T-cell (primary cell): Measurements from ENCODE around the gene ARGLU1. TPM values are rescaled to one million over a fixed set of nuclear protein-coding genes. Genes with fewer than 3 reads are reported as not detected.

Experiments
- ATAC-seq, 4 experiments: fragments of 200-7000 bp in 3 of 4; fragments of 150-1000 bp in 1 of 4; cut with Tn5 transposase; replicated peaks in 1 of 4; 1 replicate in 3 of 4; 2 replicates in 1 of 4; pipeline ENCODE4 v1.10.0; 2021; ENCODE audit warnings: moderate library complexity in 3 of 4, mild to moderate bottlenecking in 2 of 4, moderate number of reproducible peaks in 1 of 4
- CTCF ChIA-PET, 2 donors: fragments of 300-600 bp; sonication (Branson Sonifier 250); formaldehyde crosslinking; loops; one replicate each; lab custom pipeline; 2022; ENCODE audit warnings: antibody characterized with exemption in 2 of 2; lab: Charles Lee
- POLR2A ChIA-PET, 2 donors: fragments of 300-600 bp; sonication (Branson Sonifier 250); formaldehyde crosslinking; loops; one replicate each; lab custom pipeline; 2022; ENCODE audit warnings: antibody characterized with exemption in 2 of 2; lab: Charles Lee
- DNase-seq, 35 experiments: peaks; one replicate each; pipeline versions ENCODE4 v3.0.0 to v3.0.0-alpha.2; 2013 to 2023
- H3K27ac ChIP-seq: one replicate; pipeline ENCODE4 v1.5.1; 2013; ENCODE audit warnings: low read length
- H3K27me3 ChIP-seq, 2 experiments: replicated peaks in 1 of 2; 1 replicate in 1 of 2; 2 replicates in 1 of 2; pipeline versions ENCODE4 v1.6.1 to v1.7.0; 2013; ENCODE audit warnings: low read length in 1 of 2, mixed read lengths in 1 of 2; ENCODE audit not compliant: control insufficient read depth in 2 of 2, insufficient read depth in 2 of 2; ENCODE audit errors: extremely low read depth in 1 of 2
- H3K36me3 ChIP-seq, 2 donors: 1 replicate in 1 of 2; 2 replicates in 1 of 2; pipeline versions ENCODE4 v1.6.1 to v1.7.0; 2013; ENCODE audit warnings: low read length in 1 of 2; ENCODE audit not compliant: control insufficient read depth in 2 of 2, insufficient read depth in 1 of 2; ENCODE audit errors: extremely low read depth in 1 of 2
- H3K4me1 ChIP-seq, 2 experiments: 1 replicate in 1 of 2; 2 replicates in 1 of 2; pipeline versions ENCODE4 v1.6.1 to v1.7.0; 2013; ENCODE audit warnings: low read length in 2 of 2, mixed read lengths in 1 of 2; ENCODE audit not compliant: insufficient read depth in 2 of 2, control insufficient read depth in 1 of 2; ENCODE audit errors: extremely low read depth in 1 of 2
- H3K4me3 ChIP-seq, 2 donors: 1 replicate in 1 of 2; 2 replicates in 1 of 2; pipeline versions ENCODE4 v1.5.1 to v1.7.0; 2013; ENCODE audit warnings: mild to moderate bottlenecking in 2 of 2, low read length in 1 of 2, moderate library complexity in 1 of 2; ENCODE audit not compliant: control insufficient read depth in 1 of 2; ENCODE audit errors: extremely low read depth in 1 of 2
- H3K9me3 ChIP-seq: 2 replicates; pipeline ENCODE4 v1.7.0; 2013
- H3K27ac Mint-ChIP-seq, 2 donors: one replicate each; pipeline ENCODE4 v1.8.0; 2020 to 2021; ENCODE audit warnings: mild to moderate bottlenecking in 2 of 2, mixed read lengths in 2 of 2
- H3K27me3 Mint-ChIP-seq, 2 donors: one replicate each; pipeline ENCODE4 v1.8.0; 2021 to 2022; ENCODE audit warnings: mixed read lengths in 2 of 2
- H3K36me3 Mint-ChIP-seq: one replicate; pipeline ENCODE4 v1.8.0; 2021; ENCODE audit warnings: mixed read lengths
- H3K4me1 Mint-ChIP-seq, 3 donors: one replicate each; pipeline ENCODE4 v1.8.0; 2020 to 2022; ENCODE audit warnings: mixed read lengths in 3 of 3, mild to moderate bottlenecking in 1 of 3
- H3K4me3 Mint-ChIP-seq, 3 donors: one replicate each; pipeline ENCODE4 v1.8.0; 2020 to 2022; ENCODE audit warnings: mild to moderate bottlenecking in 3 of 3, mixed read lengths in 3 of 3, moderate library complexity in 3 of 3
- H3K9me3 Mint-ChIP-seq, 3 donors: one replicate each; pipeline ENCODE4 v1.8.0; 2020 to 2022; ENCODE audit warnings: mixed read lengths in 3 of 3
- WGBS: methylation state at CpG from one replicate; pipeline ENCODE4 v1.1.5; 2013; ENCODE audit warnings: missing lambda C conversion rate; ENCODE audit not compliant: insufficient coverage; 5-methylcytosine and 5-hydroxymethylcytosine counted together
- total RNA-seq, 35 experiments: library from RNA in 6 of 35; stranded (reverse) in 6 of 35; fragments of 120-200 nt in 1 of 35; gene quantifications; one replicate each; pipeline versions ENCODE4 v1.2.1 to v1.2.4 and lab custom pipeline; 2013 to 2026

The ARGLU1 gene
- total RNA-seq, 5 donors from 2014 or later (not counting 1 experiment from before 2014, with no cell fraction given), result 158 to 197 (median 184) TPM

DNA sequence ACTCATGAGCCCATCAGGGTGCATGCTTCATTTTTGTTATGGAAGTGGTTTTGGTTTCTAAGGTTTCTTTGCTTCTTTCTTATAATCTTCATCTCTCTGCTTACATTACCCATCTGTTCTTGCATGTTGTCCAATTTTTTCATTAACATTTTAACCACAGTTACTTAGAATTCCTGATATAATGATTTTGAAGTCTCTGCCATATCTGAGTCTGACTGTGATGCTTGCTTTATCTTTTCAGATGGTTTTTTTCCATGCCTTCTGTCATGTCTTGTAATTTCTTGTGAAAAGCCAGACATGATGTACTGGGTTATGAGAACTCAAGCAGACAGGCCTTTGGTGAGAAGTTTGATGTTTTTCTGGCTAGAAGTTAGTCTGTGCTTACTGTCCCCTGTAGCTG, 8.0 kb upstream of the ARGLU1 start:
- POLR2A ChIA-PET, result no interaction called here
- Mint-ChIP-seq H3K36me3 (peaks cover 35% of the 10 kb centered on the region), H3K27me3 (no peaks in the 10 kb centered on the region), H3K27ac (no peak overlapping the region), H3K4me1 (no peaks in the 10 kb centered on the region), H3K9me3 (no peaks in the 10 kb centered on the region), H3K4me3 (no peak overlapping the region)
- DNase-seq (no peak), ATAC-seq (no peak)
- Histone ChIP-seq H3K9me3 (no peaks in the 10 kb centered on the region), H3K36me3 (no peaks in the 10 kb centered on the region), H3K27me3 (peaks cover 0 to under 1% of the 10 kb centered on the region in 2 experiments), H3K27ac (no peak overlapping the region), H3K4me3 (no peak overlapping the region), H3K4me1 (no peaks in the 10 kb centered on the region)
- CTCF ChIA-PET, result interaction anchor here in 1 of 2 donors (0.8 to 0.9 kb wide), 2 partner anchors 15 to 40 kb away, joined by 3 read pairs; no protein-coding TSS in a partner anchor

DNA sequence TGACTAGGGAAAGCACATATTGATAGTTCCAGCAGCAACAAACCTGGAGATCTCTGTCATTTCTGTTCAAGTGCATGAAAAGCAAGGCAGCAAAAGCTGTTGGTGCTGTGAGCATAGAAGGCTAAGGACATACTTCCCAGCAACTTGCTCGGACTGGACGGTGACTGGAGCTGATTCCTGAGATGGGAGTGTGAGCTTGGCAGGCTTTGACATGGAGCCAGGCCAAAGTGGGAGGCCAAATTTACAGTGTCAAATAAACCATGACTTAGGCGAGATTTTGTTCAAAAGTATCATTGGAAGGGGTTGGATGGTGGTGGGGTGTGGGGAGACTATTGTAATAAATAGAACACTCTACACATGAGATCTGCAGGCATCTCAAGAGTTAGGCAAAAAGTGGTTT, 5.9 kb upstream of the ARGLU1 start:
- DNase-seq, result no peak
- POLR2A ChIA-PET, result no interaction called here
- H3K27ac Mint-ChIP-seq, result no peak overlapping the region
- H3K4me1 ChIP-seq, result peaks cover 0 to 11% of the 10 kb centered on the region in 2 experiments
- H3K27me3 ChIP-seq, result no peaks in the 10 kb centered on the region
- ATAC-seq, result no peak
- H3K36me3 ChIP-seq, result no peaks in the 10 kb centered on the region
- no peak overlapping the region for H3K27ac ChIP-seq
- CTCF ChIA-PET, result no interaction called here
- no peak overlapping the region for H3K4me3 Mint-ChIP-seq
- H3K4me3 ChIP-seq, result no peak overlapping the region
- peaks cover 8 to 16% (median 14%) of the 10 kb centered on the region in 3 donors for H3K4me1 Mint-ChIP-seq
- 100% methylated on average over 2 of the region's 3 CpGs for WGBS
- H3K9me3 Mint-ChIP-seq, result no peaks in the 10 kb centered on the region
- H3K27me3 Mint-ChIP-seq, result no peaks in the 10 kb centered on the region
- H3K9me3 ChIP-seq, result no peaks in the 10 kb centered on the region
- peaks cover 25% of the 10 kb centered on the region for H3K36me3 Mint-ChIP-seq

DNA sequence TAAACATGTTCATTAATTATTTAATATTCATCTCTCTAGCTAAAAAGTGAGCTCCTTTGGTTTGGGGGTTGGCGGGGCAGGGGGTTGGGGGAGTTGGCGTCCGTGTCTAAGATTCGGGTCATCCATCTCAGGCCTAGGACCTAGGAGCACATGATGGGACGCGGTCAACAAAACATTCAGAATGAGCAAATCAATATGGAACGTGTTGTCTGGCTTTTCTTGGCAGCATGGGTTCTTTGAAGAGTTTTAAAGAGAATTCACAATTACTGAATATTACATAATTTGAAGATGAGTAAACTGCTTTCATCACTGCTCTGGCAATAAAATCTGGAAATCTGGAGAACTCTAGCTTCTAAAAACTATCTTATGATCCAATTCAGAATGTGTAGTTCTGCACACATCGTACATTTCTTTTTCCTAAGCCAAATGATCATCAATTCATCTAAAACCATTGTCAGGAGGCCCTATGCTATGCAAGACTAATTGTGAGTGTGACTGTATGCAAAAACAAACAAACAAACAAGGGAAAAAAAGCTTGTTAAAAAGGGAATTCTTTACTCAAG, 5.4 kb upstream of the ARGLU1 start:
- CTCF ChIA-PET, result no interaction called here
- peaks cover 2 to 15% of the 10 kb centered on the region in 2 experiments for H3K4me1 ChIP-seq
- Mint-ChIP-seq H3K27ac (no peak overlapping the region), H3K27me3 (no peaks in the 10 kb centered on the region), H3K36me3 (peaks cover 23% of the 10 kb centered on the region), H3K4me3 (no peak overlapping the region), H3K4me1 (peaks cover 13 to 21% (median 18%) of the 10 kb centered on the region in 3 donors), H3K9me3 (no peaks in the 10 kb centered on the region)
- no peaks in the 10 kb centered on the region for H3K27me3 ChIP-seq
- POLR2A ChIA-PET, result no interaction called here
- H3K36me3 ChIP-seq, result no peaks in the 10 kb centered on the region
- DNase-seq (no peak), ATAC-seq (no peak)
- H3K27ac ChIP-seq, result no peak overlapping the region
- no peak overlapping the region for H3K4me3 ChIP-seq
- WGBS, result no CpG with 5 or more reads among the region's 8 CpGs
- no peaks in the 10 kb centered on the region for H3K9me3 ChIP-seq

DNA sequence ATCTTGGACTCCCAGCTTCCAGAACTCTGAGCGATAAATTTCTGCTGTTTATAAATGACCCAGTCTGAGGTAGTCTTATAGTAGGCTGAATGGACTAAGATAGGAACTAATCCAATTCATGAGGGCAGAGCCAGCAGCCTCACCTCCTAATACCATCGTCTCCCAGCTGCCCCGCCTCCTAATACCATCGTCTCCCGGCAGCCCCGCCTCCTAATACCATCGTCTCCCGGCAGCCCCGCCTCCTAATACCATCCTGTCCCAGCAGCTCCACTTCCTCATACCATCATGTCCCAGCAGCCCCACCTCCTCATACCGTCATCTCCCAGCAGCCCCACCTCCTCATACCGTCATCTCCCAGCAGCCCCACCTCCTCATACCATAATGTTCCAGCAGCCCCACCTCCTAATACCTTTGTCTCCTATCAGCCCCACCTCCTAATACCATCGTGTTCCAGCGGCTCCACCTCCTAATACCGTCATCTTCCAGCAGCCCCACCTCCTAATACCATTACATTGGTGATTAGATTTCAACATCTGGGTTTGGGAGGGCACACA, 2.4 kb upstream of the ARGLU1 start:
- H3K9me3 Mint-ChIP-seq, result no peaks in the 10 kb centered on the region
- no peak overlapping the region for H3K4me3 ChIP-seq
- CTCF ChIA-PET, result interaction anchor here (1.5 to 1.8 kb wide), 2 partner anchors 34 to 35 kb away, joined by 5 read pairs; partner anchors contain the start of gene EFNB2 (in 2 of the 2)
- peak overlapping the region in 1 of 2 donors; percentile 76 for H3K27ac Mint-ChIP-seq
- POLR2A ChIA-PET, result interaction anchor here in 1 of 2 donors (0.6 kb wide), 1 partner anchor 14 kb away, joined by 3 read pairs; no protein-coding TSS in a partner anchor
- ATAC-seq (peak; percentile 26 to 60 (median 34)), DNase-seq (peak in 34 of 35 experiments; percentile 13 to 88 (median 72))
- no peaks in the 10 kb centered on the region for H3K27me3 Mint-ChIP-seq
- H3K9me3 ChIP-seq, result no peaks in the 10 kb centered on the region
- no peaks in the 10 kb centered on the region for H3K36me3 ChIP-seq
- peaks cover 34 to 44% (median 36%) of the 10 kb centered on the region in 3 donors for H3K4me1 Mint-ChIP-seq
- peaks cover 20 to 23% of the 10 kb centered on the region in 2 experiments for H3K4me1 ChIP-seq
- H3K36me3 Mint-ChIP-seq, result peaks cover 17% of the 10 kb centered on the region
- H3K27ac ChIP-seq, result no peak overlapping the region
- 77% methylated on average over 9 of the region's 14 CpGs for WGBS
- peak overlapping the region; percentile 22 to 49 (median 31) for H3K4me3 Mint-ChIP-seq
- no peaks in the 10 kb centered on the region for H3K27me3 ChIP-seq

DNA sequence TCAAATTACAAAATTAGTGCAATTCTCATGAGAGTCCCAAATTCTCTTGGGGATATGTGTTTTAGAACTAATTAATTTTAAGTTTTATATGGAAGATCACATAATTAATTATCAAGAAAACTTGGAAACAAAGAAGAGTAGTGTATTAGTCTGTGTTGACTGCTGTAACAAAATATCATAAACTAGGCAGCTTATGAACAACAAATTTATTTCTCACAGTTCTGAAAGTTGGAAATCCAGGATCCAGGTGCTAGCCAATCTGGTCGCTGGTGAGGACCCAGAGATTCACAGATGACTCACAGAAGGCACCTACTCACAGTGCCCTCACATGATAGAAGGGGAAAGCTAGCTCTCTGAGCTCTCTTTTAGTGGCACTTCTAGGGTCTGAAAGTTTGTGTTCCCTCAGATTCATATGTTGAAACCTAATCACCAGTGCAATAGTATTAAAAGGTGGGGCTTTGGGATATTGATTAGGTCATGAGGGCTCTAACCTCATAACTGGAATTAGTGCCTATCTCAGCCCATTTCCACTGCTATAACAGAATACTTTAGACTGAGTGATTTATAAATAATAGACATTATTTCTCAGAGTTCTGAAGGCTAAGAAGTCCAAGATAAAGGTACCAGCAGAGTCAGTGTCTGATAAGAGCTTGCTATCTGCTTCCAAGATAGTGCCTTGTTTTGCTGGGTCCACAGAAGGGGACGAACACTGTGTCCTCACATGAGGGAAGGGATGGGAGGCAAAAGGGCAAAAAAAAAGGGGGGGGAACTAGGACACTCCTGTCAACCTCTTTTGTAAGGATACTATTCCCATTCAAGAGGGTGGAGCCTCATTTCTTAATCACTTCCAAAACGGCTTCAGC, 1.5 kb upstream of the ARGLU1 start:
- Mint-ChIP-seq H3K36me3 (peaks cover 17% of the 10 kb centered on the region), H3K9me3 (no peaks in the 10 kb centered on the region), H3K27ac (no peak overlapping the region), H3K4me3 (peak overlapping the region in 1 of 3 donors; percentile 31), H3K27me3 (no peaks in the 10 kb centered on the region), H3K4me1 (peaks cover 43 to 53% (median 45%) of the 10 kb centered on the region in 3 donors)
- H3K9me3 ChIP-seq, result no peaks in the 10 kb centered on the region
- no peaks in the 10 kb centered on the region for H3K27me3 ChIP-seq
- H3K4me3 ChIP-seq, result no peak overlapping the region
- no peaks in the 10 kb centered on the region for H3K36me3 ChIP-seq
- no peak for ATAC-seq
- CTCF ChIA-PET, result interaction anchor here (0.7 to 1.8 kb wide), 4 partner anchors 8 to 34 kb away, joined by 4 to 5 read pairs (median 4); partner anchors contain the start of gene EFNB2 (in 2 of the 2)
- POLR2A ChIA-PET, result interaction anchor here in 1 of 2 donors (0.6 kb wide), 1 partner anchor 11 kb away, joined by 3 read pairs; no protein-coding TSS in a partner anchor
- WGBS, result no CpG with 5 or more reads among the region's 3 CpGs
- H3K27ac ChIP-seq, result no peak overlapping the region
- no peak for DNase-seq
- H3K4me1 ChIP-seq, result peaks cover 28% of the 10 kb centered on the region in 2 experiments
